Measurements from ENCODE around the gene SDF4. TPM values are rescaled to one million over a fixed set of nuclear protein-coding genes. Genes with fewer than 3 reads are reported as not detected.
"Not testable (repeated sequence)": the region's sequence is repeated elsewhere in the genome, so short reads cannot be mapped to it uniquely, and the experiment has no call there.

The SDF4 gene
- total RNA-seq, 4 donors from 2014 or later: 57.5 to 87.6 (median 73.1) TPM

- TF ChIP-seq EP300 (IDR thresholded peaks at IDR 0.05) (no peak), CTCF (IDR thresholded peaks at IDR 0.05) (no peak)
- no peak for DNase-seq (ENCODE audit: low spot score in 2 of 2)
- WGBS: 95% methylated on average over 42 of the region's 50 CpGs
- Histone ChIP-seq H3K9me3 (no peaks in the 10 kb centered on the region), H3K27ac (no peak overlapping the region), H3K36me3 (peaks cover 49% of the 10 kb centered on the region), H3K4me1 (peaks cover 21% of the 10 kb centered on the region), H3K4me3 (no peak overlapping the region), H3K27me3 (no peaks in the 10 kb centered on the region)
Measured at GRCh38 chr1:1253972-1254666, 22.3 kb upstream of the SDF4 start.

- H3K4me3 ChIP-seq: no peak overlapping the region
- H3K27me3 ChIP-seq: no peaks in the 10 kb centered on the region
- H3K27ac ChIP-seq: no peak overlapping the region
- H3K36me3 ChIP-seq: peaks cover 47% of the 10 kb centered on the region
- DNase-seq (ENCODE audit: low spot score in 2 of 2): no peak
- H3K9me3 ChIP-seq: no peaks in the 10 kb centered on the region
- WGBS: 93% methylated on average over 9 of the region's 12 CpGs
- peaks cover 13% of the 10 kb centered on the region for H3K4me1 ChIP-seq
- TF ChIP-seq POLR2AphosphoS5 (IDR thresholded peaks at IDR 0.05) (no peak), POLR2A (IDR thresholded peaks at IDR 0.05) (no peak), EP300 (IDR thresholded peaks at IDR 0.05) (no peak), CTCF (IDR thresholded peaks at IDR 0.05) (no peak)
Measured at GRCh38 chr1:1253314-1253713, 21.5 kb upstream of the SDF4 start.

- TF ChIP-seq CTCF (IDR thresholded peaks at IDR 0.05) (no peak), EP300 (IDR thresholded peaks at IDR 0.05) (no peak), POLR2A (IDR thresholded peaks at IDR 0.05) (no peak), POLR2AphosphoS5 (IDR thresholded peaks at IDR 0.05) (no peak)
- DNase-seq (ENCODE audit: low spot score in 2 of 2): peak in 1 of 2 donors; percentile 60
- WGBS: 64% methylated on average over 10 of the region's 16 CpGs
- Histone ChIP-seq H3K27ac (no peak overlapping the region), H3K27me3 (peaks cover 24% of the 10 kb centered on the region), H3K9me3 (no peaks in the 10 kb centered on the region), H3K4me1 (peaks cover 25% of the 10 kb centered on the region), H3K36me3 (peaks cover 37% of the 10 kb centered on the region), H3K4me3 (no peak overlapping the region)
Measured at GRCh38 chr1:1250786-1251284, 19.0 kb upstream of the SDF4 start.

GRCh38 chr1:1248009-1248913 is 16.5 kb upstream of the SDF4 start:
- H3K9me3 ChIP-seq; H3K4me3 ChIP-seq; DNase-seq (ENCODE audit: low spot score in 2 of 2); H3K27ac ChIP-seq: not testable (repeated sequence)
- 80% methylated on average over 2 of the region's 21 CpGs for WGBS
- peaks cover 30% of the 10 kb centered on the region for H3K27me3 ChIP-seq
- peaks cover 11% of the 10 kb centered on the region for H3K36me3 ChIP-seq
- peaks cover 28% of the 10 kb centered on the region for H3K4me1 ChIP-seq

GRCh38 chr1:1247341-1247913 is 15.6 kb upstream of the SDF4 start:
- WGBS: no CpG with 5 or more reads among the region's 25 CpGs
- peaks cover 30% of the 10 kb centered on the region for H3K27me3 ChIP-seq

More at GRCh38 chr1:1247341-1247913, 15.6 kb upstream of the SDF4 start:
- H3K27ac ChIP-seq: no peak overlapping the region
- TF ChIP-seq POLR2AphosphoS5 (IDR thresholded peaks at IDR 0.05): no peak
- TF ChIP-seq CTCF (IDR thresholded peaks at IDR 0.05): no peak
- TF ChIP-seq EP300 (IDR thresholded peaks at IDR 0.05): no peak
- TF ChIP-seq POLR2A (IDR thresholded peaks at IDR 0.05): no peak
- H3K9me3 ChIP-seq: no peaks in the 10 kb centered on the region
- DNase-seq (ENCODE audit: low spot score in 2 of 2): peak in 1 of 2 donors; percentile 52
- H3K4me1 ChIP-seq: peaks cover 28% of the 10 kb centered on the region
- H3K4me3 ChIP-seq: no peak overlapping the region
- peaks cover 5% of the 10 kb centered on the region for H3K36me3 ChIP-seq

Data from suprapubic skin (tissue), 4 donors.